ENCODE data around the gene BSDC1. TPM values are rescaled to one million over a fixed set of nuclear protein-coding genes. Genes with fewer than 3 reads are reported as not detected.

The BSDC1 gene
- total and polyA plus RNA-seq, 8 donors = 50.6 to 64.8 (median 57.9) TPM

DNA sequence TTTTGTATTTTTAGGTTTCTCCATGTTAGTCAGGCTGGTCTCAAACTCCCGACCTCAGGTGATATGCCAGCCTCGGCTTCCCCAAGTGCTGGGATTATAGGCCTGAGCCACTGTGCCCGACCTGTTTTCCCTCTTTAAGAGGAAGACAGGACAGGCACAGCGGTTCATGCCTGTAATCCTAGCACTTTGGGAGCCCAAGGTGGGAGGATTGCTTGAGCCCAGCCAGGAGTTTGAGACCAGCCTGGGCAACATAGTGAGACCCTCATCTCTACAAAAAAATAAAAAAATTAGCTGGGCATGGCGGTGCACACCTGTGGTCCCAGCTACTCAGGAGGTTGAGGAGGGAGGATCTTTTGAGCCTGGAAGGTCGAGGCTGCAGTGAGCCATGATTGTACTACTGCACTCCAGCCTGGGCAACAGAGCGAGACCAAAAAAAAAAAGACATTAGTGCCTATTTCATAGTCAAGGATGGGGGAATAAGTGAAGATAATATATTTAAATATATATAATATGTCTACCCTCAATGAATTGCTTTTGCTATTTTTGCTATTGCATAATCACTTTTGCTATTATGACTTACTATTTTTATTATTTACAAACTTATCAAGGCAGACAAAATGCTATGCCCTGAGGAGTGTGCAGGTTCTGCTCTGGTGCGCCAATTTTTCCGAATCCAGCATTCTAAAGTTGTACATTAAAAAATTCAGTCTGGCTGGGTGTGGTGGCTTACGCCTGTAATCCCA lies 75.9 kb downstream of the BSDC1 start:
- ATAC-seq (no peak), DNase-seq (no peak)
- peaks cover 0 to 11% of the 10 kb centered on the region in 2 donors for H3K4me1 ChIP-seq
- peaks cover 0 to 67% of the 10 kb centered on the region in 2 donors for H3K36me3 ChIP-seq
- H3K9me3 ChIP-seq = no peaks in the 10 kb centered on the region
- TF ChIP-seq, protein P1, sequence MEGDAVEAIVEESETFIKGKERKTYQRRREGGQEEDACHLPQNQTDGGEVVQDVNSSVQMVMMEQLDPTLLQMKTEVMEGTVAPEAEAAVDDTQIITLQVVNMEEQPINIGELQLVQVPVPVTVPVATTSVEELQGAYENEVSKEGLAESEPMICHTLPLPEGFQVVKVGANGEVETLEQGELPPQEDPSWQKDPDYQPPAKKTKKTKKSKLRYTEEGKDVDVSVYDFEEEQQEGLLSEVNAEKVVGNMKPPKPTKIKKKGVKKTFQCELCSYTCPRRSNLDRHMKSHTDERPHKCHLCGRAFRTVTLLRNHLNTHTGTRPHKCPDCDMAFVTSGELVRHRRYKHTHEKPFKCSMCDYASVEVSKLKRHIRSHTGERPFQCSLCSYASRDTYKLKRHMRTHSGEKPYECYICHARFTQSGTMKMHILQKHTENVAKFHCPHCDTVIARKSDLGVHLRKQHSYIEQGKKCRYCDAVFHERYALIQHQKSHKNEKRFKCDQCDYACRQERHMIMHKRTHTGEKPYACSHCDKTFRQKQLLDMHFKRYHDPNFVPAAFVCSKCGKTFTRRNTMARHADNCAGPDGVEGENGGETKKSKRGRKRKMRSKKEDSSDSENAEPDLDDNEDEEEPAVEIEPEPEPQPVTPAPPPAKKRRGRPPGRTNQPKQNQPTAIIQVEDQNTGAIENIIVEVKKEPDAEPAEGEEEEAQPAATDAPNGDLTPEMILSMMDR (IDR thresholded peaks at IDR 0.05) = no peak
- no peak overlapping the region for H3K4me3 ChIP-seq
- no peaks in the 10 kb centered on the region for H3K27me3 ChIP-seq
- no peak overlapping the region for H3K27ac ChIP-seq
- intact Hi-C loops (cut with DNase I) = no loop called here

DNA sequence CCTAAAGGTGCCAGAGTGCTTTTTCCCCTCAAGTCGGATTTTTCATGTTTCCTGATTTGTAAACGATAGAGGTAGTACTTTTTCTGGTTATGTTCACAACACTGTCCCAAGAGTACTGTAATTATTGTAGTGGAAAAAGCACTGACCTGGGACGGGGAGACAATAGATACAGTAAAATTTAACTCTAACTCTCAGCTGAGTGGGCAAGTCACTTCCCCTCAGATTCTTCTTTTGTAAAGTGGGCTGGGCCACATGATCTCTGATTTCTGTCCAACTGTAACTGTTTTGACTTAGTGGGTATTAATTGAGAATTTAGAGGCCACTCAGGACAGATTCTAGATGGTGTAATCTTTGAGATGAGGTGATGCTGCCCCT lies 77.4 kb downstream of the BSDC1 start:
- DNase-seq = no peak
- H3K27me3 ChIP-seq = no peaks in the 10 kb centered on the region
- no peak overlapping the region for H3K4me3 ChIP-seq
- peaks cover 0 to 56% of the 10 kb centered on the region in 2 donors for H3K36me3 ChIP-seq
- H3K9me3 ChIP-seq = no peaks in the 10 kb centered on the region
- TF ChIP-seq, protein P1 (IDR thresholded peaks at IDR 0.05) = no peak
- H3K4me1 ChIP-seq = peaks cover 2 to 15% of the 10 kb centered on the region in 2 donors
- no peak for ATAC-seq
- no peak overlapping the region for H3K27ac ChIP-seq
- intact Hi-C loops (cut with DNase I) = no loop called here

Other genes starting within 250 kb of the BSDC1 start
- 10 to 100 TPM; 54.0 to 56.4 TPM for gene TXLNA, start 214.8 kb downstream of the BSDC1 start, total RNA-seq
- 10 to 100 TPM; 39.8 to 51.4 (median 44.6) TPM for gene TXLNA, start 214.8 kb downstream of the BSDC1 start, polyA plus RNA-seq (ENCODE audit: insufficient read length in 6 of 6)
- 1 to 10 TPM; 7.2 to 9.0 TPM for gene CCDC28B, start 193.8 kb downstream of the BSDC1 start, total RNA-seq
- gene CCDC28B, start 193.8 kb downstream of the BSDC1 start, polyA plus RNA-seq (ENCODE audit: insufficient read length in 6 of 6) = 10 to 100 TPM; 20.9 to 31.5 (median 25.5) TPM
- 1 to 10 TPM; 1.9 to 2.3 TPM for gene IQCC, start 188.8 kb downstream of the BSDC1 start, total RNA-seq
- 1 to 10 TPM; 7.7 to 8.7 (median 8.3) TPM for gene IQCC, start 188.8 kb downstream of the BSDC1 start, polyA plus RNA-seq (ENCODE audit: insufficient read length in 6 of 6)
- 1 to 10 TPM in 1 of 2 donors, not detected in 1; 2.3 TPM for gene DCDC2B, start 185.4 kb downstream of the BSDC1 start, total RNA-seq
- 1 to 10 TPM; 1.6 to 3.8 (median 2.9) TPM for gene DCDC2B, start 185.4 kb downstream of the BSDC1 start, polyA plus RNA-seq (ENCODE audit: insufficient read length in 6 of 6)
- gene TMEM234, start 172.1 kb downstream of the BSDC1 start, total RNA-seq = 10 to 100 TPM; 19.3 to 21.0 TPM
- 10 to 100 TPM; 19.8 to 24.8 (median 22.8) TPM for gene TMEM234, start 172.1 kb downstream of the BSDC1 start, polyA plus RNA-seq (ENCODE audit: insufficient read length in 6 of 6)
- gene EIF3I, start 172.0 kb downstream of the BSDC1 start, total RNA-seq = 100 to 1,000 TPM; 118 to 172 TPM
- 100 to 1,000 TPM; 156 to 182 (median 178) TPM for gene EIF3I, start 172.0 kb downstream of the BSDC1 start, polyA plus RNA-seq (ENCODE audit: insufficient read length in 6 of 6)
- gene FAM167B, start 147.2 kb downstream of the BSDC1 start, total RNA-seq = 10 to 100 TPM; 15.2 to 16.8 TPM
- 1 to 10 TPM; 3.7 to 7.1 (median 4.6) TPM for gene FAM167B, start 147.2 kb downstream of the BSDC1 start, polyA plus RNA-seq (ENCODE audit: insufficient read length in 6 of 6)
- 1 to 10 TPM; 3.3 to 8.8 TPM for gene LCK, start 143.2 kb downstream of the BSDC1 start, total RNA-seq
- gene LCK, start 143.2 kb downstream of the BSDC1 start, polyA plus RNA-seq (ENCODE audit: insufficient read length in 6 of 6) = 1 to 10 TPM in 5 of 6 donors, under 1 TPM in 1; 0.95 to 2.1 (median 1.5) TPM
- gene HDAC1, start 102.4 kb downstream of the BSDC1 start, total RNA-seq = 10 to 100 TPM; 61.8 to 72.7 TPM
- gene HDAC1, start 102.4 kb downstream of the BSDC1 start, polyA plus RNA-seq (ENCODE audit: insufficient read length in 6 of 6) = 100 to 1,000 TPM; 146 to 193 (median 167) TPM
- gene MARCKSL1, start 58.2 kb downstream of the BSDC1 start, total RNA-seq = 10 to 100 TPM; 33.1 to 58.3 TPM
- gene MARCKSL1, start 58.2 kb downstream of the BSDC1 start, polyA plus RNA-seq (ENCODE audit: insufficient read length in 6 of 6) = 100 to 1,000 TPM; 364 to 478 (median 430) TPM
- 1 to 10 TPM; 4.4 to 5.7 TPM for gene FAM229A, start 32.0 kb downstream of the BSDC1 start, total RNA-seq
- 10 to 100 TPM in 1 of 6 donors, 1 to 10 TPM in 5; 5.5 to 14.0 (median 8.4) TPM for gene FAM229A, start 32.0 kb downstream of the BSDC1 start, polyA plus RNA-seq (ENCODE audit: insufficient read length in 6 of 6)
- gene TSSK3, start 31.9 kb downstream of the BSDC1 start, total RNA-seq = 1 to 10 TPM; 1.8 TPM
- 1 to 10 TPM; 2.8 to 7.8 (median 5.0) TPM for gene TSSK3, start 31.9 kb downstream of the BSDC1 start, polyA plus RNA-seq (ENCODE audit: insufficient read length in 6 of 6)
- under 1 TPM; 0.03 TPM for gene ZBTB8B, start 70.6 kb upstream of the BSDC1 start, total RNA-seq
- 1 to 10 TPM; 1.3 to 2.0 (median 1.6) TPM for gene ZBTB8B, start 70.6 kb upstream of the BSDC1 start, polyA plus RNA-seq (ENCODE audit: insufficient read length in 6 of 6)
- 1 to 10 TPM; 8.6 to 9.8 TPM for gene ZBTB8A, start 145.0 kb upstream of the BSDC1 start, total RNA-seq
- gene ZBTB8A, start 145.0 kb upstream of the BSDC1 start, polyA plus RNA-seq (ENCODE audit: insufficient read length in 6 of 6) = 10 to 100 TPM; 13.4 to 17.3 (median 14.9) TPM

Measured in left lung (tissue), 10 donors.